GM12878 (cell line): ENCODE measurements around the gene FOSB. TPM values are rescaled to one million over a fixed set of nuclear protein-coding genes. Genes with fewer than 3 reads are reported as not detected.

Experiments
- ASH2L ChIP-seq: fragments of 300-600, 200-600 bp; sonication (generic); IDR thresholded peaks from 2 replicates; pipeline ENCODE4 v1.6.1; 2017; ENCODE audit warnings: low read depth, mild to moderate bottlenecking, borderline replicate concordance
- ATF7 ChIP-seq: fragments of 450-650 bp; IDR thresholded peaks from 2 replicates; pipeline ENCODE4 v1.6.1; 2016; ENCODE audit warnings: low read depth, mild to moderate bottlenecking
- BACH1 ChIP-seq: fragments of 450-650 bp; IDR thresholded peaks from 2 replicates; pipeline ENCODE4 v1.6.1; 2017; ENCODE audit warnings: mild to moderate bottlenecking, borderline replicate concordance
- BHLHE40 ChIP-seq, 2 experiments: fragments of 450-650 bp in 1 of 2; IDR thresholded peaks; 2 replicates each; pipeline ENCODE4 v1.6.1; 2011 to 2017; ENCODE audit warnings: low read depth in 2 of 2, borderline replicate concordance in 1 of 2, improper control_type of control experiment in 1 of 2, low read length in 1 of 2, mild to moderate bottlenecking in 1 of 2
- EGR1 ChIP-seq, 2 experiments: IDR thresholded peaks; 1 replicate in 1 of 2; 2 replicates in 1 of 2; pipeline ENCODE4 v1.6.1; 2011 to 2012; ENCODE audit warnings: low read depth in 2 of 2, low read length in 2 of 2, borderline replicate concordance in 1 of 2, mild to moderate bottlenecking in 1 of 2, moderate library complexity in 1 of 2
- EP300 ChIP-seq, 2 experiments: fragments of 150-350 bp in 1 of 2; IDR thresholded peaks; 2 replicates each; pipeline ENCODE4 v1.6.1; 2011 to 2012; ENCODE audit warnings: low read depth in 2 of 2, low read length in 2 of 2, borderline replicate concordance in 1 of 2, improper control_type of control experiment in 1 of 2, inconsistent platforms in 1 of 2; ENCODE audit not compliant: control insufficient read depth in 1 of 2
- GATAD2B ChIP-seq: fragments of 450-650 bp; conservative IDR thresholded peaks from 2 replicates; pipeline ENCODE4 v1.6.1; 2017; ENCODE audit warnings: low read depth, mild to moderate bottlenecking, moderate library complexity
- KAT2A ChIP-seq: conservative IDR thresholded peaks from 2 replicates; pipeline ENCODE4 v1.6.1; 2011; ENCODE audit warnings: low read depth, low read length; ENCODE audit not compliant: control insufficient read depth
- RCOR1 ChIP-seq: conservative IDR thresholded peaks from 2 replicates; pipeline ENCODE4 v1.6.1; 2012; ENCODE audit warnings: low read depth, low read length, improper control_type of control experiment
- SMAD5 ChIP-seq: IDR thresholded peaks from 2 replicates; pipeline ENCODE4 v1.6.1; 2016; ENCODE audit warnings: antibody characterized with exemption, low read depth
- SMARCA5 ChIP-seq: fragments of 450-650 bp; IDR thresholded peaks from 2 replicates; pipeline ENCODE4 v1.6.1; 2017; ENCODE audit warnings: mild to moderate bottlenecking
- SRF ChIP-seq, 2 experiments: IDR thresholded peaks; 2 replicates each; pipeline ENCODE4 v1.6.1; 2011; ENCODE audit warnings: low read depth in 2 of 2, low read length in 2 of 2, mild to moderate bottlenecking in 1 of 2, moderate library complexity in 1 of 2
- TBL1XR1 ChIP-seq: IDR thresholded peaks from 2 replicates; pipeline ENCODE4 v1.6.1; 2012; ENCODE audit warnings: low read depth, low read length, improper control_type of control experiment
- ZNF274 ChIP-seq: IDR thresholded peaks from one replicate; pipeline ENCODE4 v1.8.0; 2011; ENCODE audit not compliant: insufficient read length, insufficient read depth
- ZNF687 ChIP-seq: fragments of 450-650 bp; IDR thresholded peaks from 2 replicates; pipeline ENCODE4 v1.6.1; 2017; ENCODE audit warnings: mild to moderate bottlenecking, moderate library complexity
- polyA plus RNA-seq, 11 experiments: library from polyadenylated mRNA; depleted of rRNA in 4 of 11; unstranded in 6 of 11; stranded (reverse) in 5 of 11; fragments of >200 nt; fragmentation: Nextera tagmentation in 4 of 11; fragmentation: Illumina TruSeq in 1 of 11; extraction: Ambion mirVana in 4 of 11; extraction: Trizol in 1 of 11; gene quantifications; 1 replicate in 1 of 11; 2 replicates in 10 of 11; pipeline versions ENCODE4 v1.2.1 to v1.2.3, GENCODE V29; 2011 to 2016; ENCODE audit warnings: inconsistent platforms in 2 of 11, missing spikeins in 2 of 11, low read depth in 1 of 11
- total RNA-seq, 4 experiments: library from RNA; depleted of rRNA in 3 of 4; stranded (reverse); fragments of >200 nt in 3 of 4; fragmentation: Illumina TruSeq in 1 of 4; extraction: Trizol in 1 of 4; gene quantifications; 2 replicates each; pipeline versions ENCODE4 v1.2.1 to v1.2.3, GENCODE V29; 2013 to 2021
- TF ChIP-seq, protein P1 (sequence below): IDR thresholded peaks from 2 replicates; pipeline ENCODE4 v1.6.1; 2012; ENCODE audit warnings: improper control_type of control experiment, low read depth, low read length; ENCODE audit not compliant: insufficient replicate concordance
- TF ChIP-seq, protein P2 (sequence below), 3 experiments: IDR thresholded peaks in 2 of 3; conservative IDR thresholded peaks in 1 of 3; 2 replicates each; pipeline ENCODE4 v1.5.1; 2011; ENCODE audit warnings: low read depth in 3 of 3, low read length in 3 of 3, mild to moderate bottlenecking in 3 of 3, control low read depth in 2 of 3, moderate library complexity in 2 of 3, inconsistent platforms in 1 of 3, mixed read lengths in 1 of 3; ENCODE audit not compliant: control insufficient read depth in 2 of 3, insufficient read depth in 1 of 3; ENCODE audit errors: extremely low read depth in 1 of 3

The FOSB gene
- total and polyA plus RNA-seq, 10 of the 15 experiments (the other 5 are each of a cell fraction or from before 2014, with no cell fraction given): 0.06 to 0.56 (median 0.26) TPM

GRCh38 chr19:45423589-45424190, 44.1 kb upstream of the FOSB start, which contains the start of gene ERCC1 (continued):
- TF ChIP-seq, protein P1, sequence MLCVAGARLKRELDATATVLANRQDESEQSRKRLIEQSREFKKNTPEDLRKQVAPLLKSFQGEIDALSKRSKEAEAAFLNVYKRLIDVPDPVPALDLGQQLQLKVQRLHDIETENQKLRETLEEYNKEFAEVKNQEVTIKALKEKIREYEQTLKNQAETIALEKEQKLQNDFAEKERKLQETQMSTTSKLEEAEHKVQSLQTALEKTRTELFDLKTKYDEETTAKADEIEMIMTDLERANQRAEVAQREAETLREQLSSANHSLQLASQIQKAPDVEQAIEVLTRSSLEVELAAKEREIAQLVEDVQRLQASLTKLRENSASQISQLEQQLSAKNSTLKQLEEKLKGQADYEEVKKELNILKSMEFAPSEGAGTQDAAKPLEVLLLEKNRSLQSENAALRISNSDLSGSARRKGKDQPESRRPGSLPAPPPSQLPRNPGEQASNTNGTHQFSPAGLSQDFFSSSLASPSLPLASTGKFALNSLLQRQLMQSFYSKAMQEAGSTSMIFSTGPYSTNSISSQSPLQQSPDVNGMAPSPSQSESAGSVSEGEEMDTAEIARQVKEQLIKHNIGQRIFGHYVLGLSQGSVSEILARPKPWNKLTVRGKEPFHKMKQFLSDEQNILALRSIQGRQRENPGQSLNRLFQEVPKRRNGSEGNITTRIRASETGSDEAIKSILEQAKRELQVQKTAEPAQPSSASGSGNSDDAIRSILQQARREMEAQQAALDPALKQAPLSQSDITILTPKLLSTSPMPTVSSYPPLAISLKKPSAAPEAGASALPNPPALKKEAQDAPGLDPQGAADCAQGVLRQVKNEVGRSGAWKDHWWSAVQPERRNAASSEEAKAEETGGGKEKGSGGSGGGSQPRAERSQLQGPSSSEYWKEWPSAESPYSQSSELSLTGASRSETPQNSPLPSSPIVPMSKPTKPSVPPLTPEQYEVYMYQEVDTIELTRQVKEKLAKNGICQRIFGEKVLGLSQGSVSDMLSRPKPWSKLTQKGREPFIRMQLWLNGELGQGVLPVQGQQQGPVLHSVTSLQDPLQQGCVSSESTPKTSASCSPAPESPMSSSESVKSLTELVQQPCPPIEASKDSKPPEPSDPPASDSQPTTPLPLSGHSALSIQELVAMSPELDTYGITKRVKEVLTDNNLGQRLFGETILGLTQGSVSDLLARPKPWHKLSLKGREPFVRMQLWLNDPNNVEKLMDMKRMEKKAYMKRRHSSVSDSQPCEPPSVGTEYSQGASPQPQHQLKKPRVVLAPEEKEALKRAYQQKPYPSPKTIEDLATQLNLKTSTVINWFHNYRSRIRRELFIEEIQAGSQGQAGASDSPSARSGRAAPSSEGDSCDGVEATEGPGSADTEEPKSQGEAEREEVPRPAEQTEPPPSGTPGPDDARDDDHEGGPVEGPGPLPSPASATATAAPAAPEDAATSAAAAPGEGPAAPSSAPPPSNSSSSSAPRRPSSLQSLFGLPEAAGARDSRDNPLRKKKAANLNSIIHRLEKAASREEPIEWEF: no peak
- TF ChIP-seq ZNF274 (no peak), EP300 (IDR thresholded peaks at IDR 0.05; ENCODE audit: borderline replicate concordance in 1 of 2, control insufficient read depth in 1 of 2, low read depth in 2 of 2, low read length in 2 of 2) (no peak), BHLHE40 (IDR thresholded peaks at IDR 0.05; ENCODE audit: borderline replicate concordance in 1 of 2, low read depth in 2 of 2, low read length in 1 of 2) (peak; percentile 36 to 80; a peak in 3 of 4 replicates), EGR1 (IDR thresholded peaks at IDR 0.05; ENCODE audit: borderline replicate concordance in 1 of 2, low read depth in 2 of 2, low read length in 2 of 2) (peak in 1 of 2 experiments; percentile 78; a peak in 2 of 3 replicates), TBL1XR1 (peak; percentile 42; the same call in 1 of the 2 replicates), ZNF687 (peak; percentile 49), BACH1 (peak; percentile 27; the same call in 1 of the 2 replicates), SMARCA5 (0 out of 2 replicates have a peak, but pooled peaks have one; percentile 33), KAT2A (no peak), ATF7 (no peak; the same call in 1 of the 2 replicates), ASH2L (no peak), SMAD5 (peak; percentile 90), GATAD2B (no peak; the same call in 1 of the 2 replicates), RCOR1 (no peak), SRF (IDR thresholded peaks at IDR 0.05; ENCODE audit: low read depth in 2 of 2, low read length in 2 of 2) (no peak)
- TF ChIP-seq, protein P2, sequence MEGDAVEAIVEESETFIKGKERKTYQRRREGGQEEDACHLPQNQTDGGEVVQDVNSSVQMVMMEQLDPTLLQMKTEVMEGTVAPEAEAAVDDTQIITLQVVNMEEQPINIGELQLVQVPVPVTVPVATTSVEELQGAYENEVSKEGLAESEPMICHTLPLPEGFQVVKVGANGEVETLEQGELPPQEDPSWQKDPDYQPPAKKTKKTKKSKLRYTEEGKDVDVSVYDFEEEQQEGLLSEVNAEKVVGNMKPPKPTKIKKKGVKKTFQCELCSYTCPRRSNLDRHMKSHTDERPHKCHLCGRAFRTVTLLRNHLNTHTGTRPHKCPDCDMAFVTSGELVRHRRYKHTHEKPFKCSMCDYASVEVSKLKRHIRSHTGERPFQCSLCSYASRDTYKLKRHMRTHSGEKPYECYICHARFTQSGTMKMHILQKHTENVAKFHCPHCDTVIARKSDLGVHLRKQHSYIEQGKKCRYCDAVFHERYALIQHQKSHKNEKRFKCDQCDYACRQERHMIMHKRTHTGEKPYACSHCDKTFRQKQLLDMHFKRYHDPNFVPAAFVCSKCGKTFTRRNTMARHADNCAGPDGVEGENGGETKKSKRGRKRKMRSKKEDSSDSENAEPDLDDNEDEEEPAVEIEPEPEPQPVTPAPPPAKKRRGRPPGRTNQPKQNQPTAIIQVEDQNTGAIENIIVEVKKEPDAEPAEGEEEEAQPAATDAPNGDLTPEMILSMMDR (IDR thresholded peaks at IDR 0.05 in 2 of 3, conservative IDR thresholded peaks at IDR 0.05 in 1 of 3; ENCODE audit: control insufficient read depth in 2 of 3, extremely low read depth in 1 of 3, insufficient read depth in 1 of 3, low read depth in 3 of 3, low read length in 3 of 3): no peak
